Right atrium auricular region (tissue), 2 donors: ENCODE measurements around the gene MEGF10. TPM values are rescaled to one million over a fixed set of nuclear protein-coding genes. Genes with fewer than 3 reads are reported as not detected.

Experiments used
- DNase-seq: peaks from one replicate; pipeline ENCODE4 v3.0.0-alpha.2; 2019; ENCODE audit warnings: low spot score
- H3K27ac ChIP-seq, 2 donors: fragments of 200-600 bp; sonication (generic); 1 replicate in 1 of 2; 2 replicates in 1 of 2; pipeline ENCODE4 v1.5.1; 2016 to 2019
- H3K27me3 ChIP-seq, 2 donors: fragments of 200-600 bp; sonication (generic); one replicate each; pipeline versions ENCODE4 v1.5.1 to v1.6.0; 2017 to 2019
- H3K36me3 ChIP-seq: fragments of 200-600 bp; sonication (generic); one replicate; pipeline ENCODE4 v1.5.1; 2016
- H3K4me1 ChIP-seq, 2 donors: fragments of 200-600 bp; sonication (generic); one replicate each; pipeline versions ENCODE4 v1.5.1 to v1.6.0; 2017 to 2019
- H3K4me3 ChIP-seq, 2 donors: fragments of 200-600 bp; sonication (generic); 1 replicate in 1 of 2; 2 replicates in 1 of 2; pipeline ENCODE4 v1.5.1; 2017 to 2019; ENCODE audit warnings: mild to moderate bottlenecking in 1 of 2, moderate library complexity in 1 of 2
- H3K9me3 ChIP-seq, 2 donors: fragments of 200-600 bp; sonication (generic); one replicate each; pipeline ENCODE4 v1.5.1; 2019
- total RNA-seq, 2 donors: library from RNA; depleted of rRNA; stranded (reverse); fragments of >200 nt; gene quantifications; one replicate each; pipeline ENCODE4 v1.1.0, GENCODE V29; 2016
- TF ChIP-seq, protein P1 (sequence below), 2 donors: fragments of 200-600 bp; sonication (generic); IDR thresholded peaks; one replicate each; pipeline ENCODE4 v1.5.1; 2019; ENCODE audit warnings: antibody characterized with exemption in 2 of 2

Gene MEGF10
- total RNA-seq, 2 donors from 2014 or later = 0.71 to 3.0 TPM

DNA sequence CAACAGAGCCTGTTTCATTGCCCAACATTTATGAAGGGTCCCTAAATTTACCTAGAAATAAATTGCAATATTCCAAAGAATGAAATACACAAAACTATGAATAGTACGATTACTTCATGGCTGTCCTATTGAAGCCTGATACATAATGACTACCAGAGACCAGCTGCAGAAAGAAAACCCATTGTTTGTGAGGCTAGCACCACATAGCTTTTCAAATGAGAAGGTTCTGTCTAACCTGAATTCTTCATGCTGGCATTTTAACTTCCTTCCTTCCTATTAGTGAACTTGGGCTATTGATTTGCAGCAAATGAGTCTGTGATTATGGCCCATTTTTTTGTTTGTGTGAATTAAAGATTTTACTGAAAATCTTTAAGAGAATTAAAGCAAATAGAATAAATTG lies 47.3 kb downstream of the MEGF10 start:
- H3K27ac ChIP-seq = no peak overlapping the region
- TF ChIP-seq, protein P1, sequence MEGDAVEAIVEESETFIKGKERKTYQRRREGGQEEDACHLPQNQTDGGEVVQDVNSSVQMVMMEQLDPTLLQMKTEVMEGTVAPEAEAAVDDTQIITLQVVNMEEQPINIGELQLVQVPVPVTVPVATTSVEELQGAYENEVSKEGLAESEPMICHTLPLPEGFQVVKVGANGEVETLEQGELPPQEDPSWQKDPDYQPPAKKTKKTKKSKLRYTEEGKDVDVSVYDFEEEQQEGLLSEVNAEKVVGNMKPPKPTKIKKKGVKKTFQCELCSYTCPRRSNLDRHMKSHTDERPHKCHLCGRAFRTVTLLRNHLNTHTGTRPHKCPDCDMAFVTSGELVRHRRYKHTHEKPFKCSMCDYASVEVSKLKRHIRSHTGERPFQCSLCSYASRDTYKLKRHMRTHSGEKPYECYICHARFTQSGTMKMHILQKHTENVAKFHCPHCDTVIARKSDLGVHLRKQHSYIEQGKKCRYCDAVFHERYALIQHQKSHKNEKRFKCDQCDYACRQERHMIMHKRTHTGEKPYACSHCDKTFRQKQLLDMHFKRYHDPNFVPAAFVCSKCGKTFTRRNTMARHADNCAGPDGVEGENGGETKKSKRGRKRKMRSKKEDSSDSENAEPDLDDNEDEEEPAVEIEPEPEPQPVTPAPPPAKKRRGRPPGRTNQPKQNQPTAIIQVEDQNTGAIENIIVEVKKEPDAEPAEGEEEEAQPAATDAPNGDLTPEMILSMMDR (IDR thresholded peaks at IDR 0.05) = no peak
- DNase-seq = no peak
- H3K4me3 ChIP-seq = no peak overlapping the region
- no peaks in the 10 kb centered on the region for H3K36me3 ChIP-seq
- H3K4me1 ChIP-seq = peaks cover 0 to 7% of the 10 kb centered on the region in 2 donors
- no peaks in the 10 kb centered on the region for H3K27me3 ChIP-seq
- no peaks in the 10 kb centered on the region for H3K9me3 ChIP-seq

- H3K36me3 ChIP-seq = no peaks in the 10 kb centered on the region
- no peak overlapping the region for H3K27ac ChIP-seq
- DNase-seq = no peak
- peaks cover 0 to 13% of the 10 kb centered on the region in 2 donors for H3K4me1 ChIP-seq
- TF ChIP-seq, protein P1 (IDR thresholded peaks at IDR 0.05) = no peak
- H3K27me3 ChIP-seq = no peaks in the 10 kb centered on the region
- no peaks in the 10 kb centered on the region for H3K9me3 ChIP-seq
- no peak overlapping the region for H3K4me3 ChIP-seq
Observed at GRCh38 chr5:127338501-127338900, 47.9 kb downstream of the MEGF10 start.

DNA sequence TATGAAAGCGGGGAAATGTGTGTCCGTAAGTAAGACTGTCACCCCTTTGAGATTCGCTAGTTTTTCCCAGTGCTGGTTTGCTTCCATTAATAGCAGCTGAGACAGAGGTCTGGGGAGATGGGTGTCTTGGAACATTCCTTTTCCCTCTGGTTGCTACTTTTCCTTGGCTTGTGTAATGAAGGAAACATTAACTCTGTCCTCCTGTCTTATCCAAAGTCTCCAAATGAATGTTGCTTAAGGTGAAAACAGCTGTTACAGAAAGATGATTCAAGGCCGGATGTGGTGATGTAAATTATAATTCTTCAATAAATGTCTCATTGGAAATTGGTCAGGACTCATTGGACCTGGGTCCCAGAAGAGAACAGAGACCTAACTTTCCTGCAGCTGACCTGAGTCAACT lies 50.0 kb downstream of the MEGF10 start:
- Histone ChIP-seq H3K9me3 (no peaks in the 10 kb centered on the region), H3K4me3 (no peak overlapping the region), H3K27me3 (no peaks in the 10 kb centered on the region), H3K27ac (no peak overlapping the region), H3K4me1 (peaks cover 0 to 14% of the 10 kb centered on the region in 2 donors), H3K36me3 (no peaks in the 10 kb centered on the region)
- no peak for DNase-seq
- TF ChIP-seq, protein P1 (IDR thresholded peaks at IDR 0.05) = no peak

DNA sequence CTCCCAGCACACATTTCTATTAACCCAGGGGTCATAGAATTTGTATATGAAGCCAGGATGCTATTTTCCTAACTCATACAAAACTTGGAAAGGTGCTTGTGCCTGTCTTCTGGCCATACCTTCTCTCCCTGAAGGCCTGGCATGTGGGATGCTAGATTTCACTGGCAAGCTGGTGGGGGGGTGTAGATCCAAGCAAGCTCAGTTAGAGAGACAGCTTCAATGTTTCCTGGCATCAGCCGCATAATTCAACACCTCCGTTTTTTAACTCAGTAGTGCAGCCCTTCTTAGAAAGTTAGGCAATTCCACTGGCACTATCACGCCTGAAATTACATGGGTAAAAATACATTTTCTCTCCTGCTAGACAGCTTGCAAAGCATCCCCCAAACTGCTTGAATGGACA lies 51.8 kb downstream of the MEGF10 start:
- no peaks in the 10 kb centered on the region for H3K36me3 ChIP-seq
- no peak for DNase-seq
- no peak overlapping the region for H3K4me3 ChIP-seq
- TF ChIP-seq, protein P1 (IDR thresholded peaks at IDR 0.05) = no peak
- H3K27ac ChIP-seq = no peak overlapping the region
- no peaks in the 10 kb centered on the region for H3K27me3 ChIP-seq
- peaks cover 0 to 14% of the 10 kb centered on the region in 2 donors for H3K4me1 ChIP-seq
- H3K9me3 ChIP-seq = no peaks in the 10 kb centered on the region

- TF ChIP-seq, protein P1 (IDR thresholded peaks at IDR 0.05) = no peak
- no peak for DNase-seq
- Histone ChIP-seq H3K36me3 (no peaks in the 10 kb centered on the region), H3K4me3 (no peak overlapping the region), H3K4me1 (peaks cover 0 to 14% of the 10 kb centered on the region in 2 donors), H3K9me3 (no peaks in the 10 kb centered on the region), H3K27me3 (no peaks in the 10 kb centered on the region), H3K27ac (no peak overlapping the region)
Observed at GRCh38 chr5:127343313-127343712, 52.7 kb downstream of the MEGF10 start.

DNA sequence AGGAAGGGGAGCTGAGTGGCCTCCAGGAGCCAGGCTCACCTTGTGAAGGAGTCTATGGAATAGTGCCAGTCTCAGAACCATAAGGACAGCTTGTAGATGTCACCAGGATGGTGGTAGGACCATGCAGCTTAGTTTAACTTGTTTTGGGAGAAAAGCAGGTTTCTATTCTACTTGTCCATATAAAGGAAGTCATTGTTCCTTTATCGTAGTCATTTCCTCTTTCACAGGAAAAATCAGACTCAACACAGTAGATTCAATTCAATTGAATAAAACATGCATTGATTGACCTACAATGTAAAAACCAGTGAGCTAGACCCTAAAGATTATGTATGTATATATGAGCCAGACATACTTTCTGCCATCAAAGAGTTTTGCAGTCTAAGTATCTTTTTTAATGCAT lies 53.3 kb downstream of the MEGF10 start:
- no peaks in the 10 kb centered on the region for H3K27me3 ChIP-seq
- TF ChIP-seq, protein P1 (IDR thresholded peaks at IDR 0.05) = no peak
- no peak for DNase-seq

More for the DNA sequence above, 53.3 kb downstream of the MEGF10 start:
- no peak overlapping the region for H3K27ac ChIP-seq
- H3K4me1 ChIP-seq = peaks cover 0 to 14% of the 10 kb centered on the region in 2 donors
- no peaks in the 10 kb centered on the region for H3K36me3 ChIP-seq
- no peaks in the 10 kb centered on the region for H3K9me3 ChIP-seq
- H3K4me3 ChIP-seq = no peak overlapping the region
